HG03521 (cell line): ENCODE data around the gene FAAP100.

Experiments used
- ATAC-seq: cut with Tn5 transposase; IDR thresholded peaks from one replicate; pipeline ENCODE4 v1.9.1; 2021; ENCODE audit warnings: mild to moderate bottlenecking, moderate library complexity; ENCODE audit not compliant: unreplicated experiment

The FAAP100 gene

DNA sequence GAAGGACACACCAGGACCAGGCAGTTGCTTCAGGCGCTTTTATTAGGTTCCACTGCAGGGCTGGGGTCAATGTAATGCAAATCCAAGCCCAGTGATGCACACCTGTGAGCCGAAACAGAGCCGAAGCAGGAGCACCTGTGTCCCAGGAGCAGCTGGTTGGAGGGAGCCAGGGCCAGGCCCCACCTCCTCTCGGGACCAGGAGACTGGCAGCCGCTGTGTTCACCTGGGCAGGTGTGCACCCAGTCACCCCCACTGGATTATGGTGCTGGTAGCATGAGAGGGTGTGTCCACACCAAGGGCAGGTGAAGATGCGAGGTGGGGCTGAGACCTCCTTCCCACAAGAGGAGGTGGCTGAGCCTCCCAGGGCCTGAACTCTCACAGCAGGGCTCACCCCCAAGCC, 4.7 kb upstream of the FAAP100 start:
- ATAC-seq = no peak

DNA sequence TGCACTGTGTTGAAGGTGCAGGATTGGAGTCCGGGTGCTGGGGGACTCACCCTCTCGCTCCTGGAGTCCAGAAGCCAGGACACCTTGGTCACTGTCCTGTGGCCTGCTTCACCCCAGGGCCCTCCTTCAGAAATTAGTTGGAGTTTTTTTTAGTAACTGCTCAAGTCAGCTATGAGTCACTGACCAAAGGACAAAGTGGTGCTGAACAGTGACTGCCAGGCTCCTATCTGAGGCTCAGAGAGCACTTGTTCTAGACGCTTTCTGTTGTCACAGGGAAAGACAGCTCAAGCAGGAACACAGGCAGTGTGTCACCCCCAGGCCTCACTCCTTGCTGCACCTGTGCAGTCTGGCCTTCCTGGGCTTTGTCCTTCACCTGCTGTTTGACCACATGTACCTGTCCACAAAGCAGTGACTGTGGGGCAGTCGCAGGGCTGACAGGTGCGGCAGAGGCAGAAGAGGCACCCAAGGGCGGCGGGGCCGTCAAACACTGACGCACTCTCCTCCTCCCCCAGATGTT, 4.1 kb upstream of the FAAP100 start:
- ATAC-seq = no peak

DNA sequence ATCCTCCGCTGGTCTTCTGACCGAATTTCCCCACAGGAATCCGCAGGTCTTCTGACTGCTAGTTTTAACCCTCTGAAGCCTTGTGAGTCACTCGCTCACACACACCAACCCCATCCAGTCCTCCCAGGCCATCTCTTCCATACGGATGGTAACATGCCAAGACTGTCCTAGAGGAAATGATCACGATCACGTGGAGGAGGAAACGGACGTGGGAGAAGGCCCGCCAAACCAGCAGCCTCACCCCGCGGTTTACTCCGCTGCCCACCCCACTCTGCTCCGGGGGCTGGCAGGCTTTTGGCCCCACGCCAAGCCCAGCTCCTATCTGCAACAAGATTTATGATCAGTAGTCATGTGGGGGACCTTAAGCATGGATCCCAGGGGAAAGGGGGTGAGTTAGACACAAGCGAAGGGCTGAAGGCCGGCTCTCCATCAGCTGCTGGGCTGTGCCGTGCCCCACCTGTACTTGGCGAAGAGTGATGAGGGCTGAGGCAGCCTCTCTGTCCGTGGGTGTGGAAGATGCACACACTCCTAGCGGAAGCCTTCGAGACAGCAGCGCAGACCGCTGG, 1.5 kb upstream of the FAAP100 start:
- no peak for ATAC-seq

DNA sequence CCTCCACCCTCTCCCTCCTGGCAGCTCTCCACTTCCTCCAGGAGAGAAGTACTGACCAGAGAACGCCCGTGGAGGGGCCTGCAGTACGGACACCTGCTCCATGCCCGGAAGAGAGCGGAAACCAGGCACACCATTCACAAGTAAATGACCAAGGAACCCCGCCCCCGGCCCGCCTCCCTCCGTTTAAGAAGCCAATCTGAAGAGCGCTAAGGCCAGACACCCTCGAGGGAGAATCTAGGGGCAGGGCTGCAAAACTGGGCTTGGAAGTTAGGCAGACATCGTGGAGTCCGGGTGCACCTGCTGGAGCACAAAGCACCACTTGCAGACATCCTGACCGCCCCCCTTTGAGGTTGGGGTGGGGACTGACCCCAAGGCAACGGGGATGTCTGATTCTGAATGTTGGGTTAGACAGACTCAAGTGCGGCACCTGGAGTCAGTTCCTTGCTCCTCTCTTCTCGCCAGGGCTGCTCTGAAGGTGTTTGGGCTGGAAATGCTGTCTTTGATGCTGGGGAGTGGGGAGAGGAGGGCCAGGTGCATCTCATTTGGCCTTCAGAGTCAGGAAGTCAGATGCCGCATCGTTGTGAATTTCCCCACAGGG, 964 bp upstream of the FAAP100 start:
- no peak for ATAC-seq

DNA sequence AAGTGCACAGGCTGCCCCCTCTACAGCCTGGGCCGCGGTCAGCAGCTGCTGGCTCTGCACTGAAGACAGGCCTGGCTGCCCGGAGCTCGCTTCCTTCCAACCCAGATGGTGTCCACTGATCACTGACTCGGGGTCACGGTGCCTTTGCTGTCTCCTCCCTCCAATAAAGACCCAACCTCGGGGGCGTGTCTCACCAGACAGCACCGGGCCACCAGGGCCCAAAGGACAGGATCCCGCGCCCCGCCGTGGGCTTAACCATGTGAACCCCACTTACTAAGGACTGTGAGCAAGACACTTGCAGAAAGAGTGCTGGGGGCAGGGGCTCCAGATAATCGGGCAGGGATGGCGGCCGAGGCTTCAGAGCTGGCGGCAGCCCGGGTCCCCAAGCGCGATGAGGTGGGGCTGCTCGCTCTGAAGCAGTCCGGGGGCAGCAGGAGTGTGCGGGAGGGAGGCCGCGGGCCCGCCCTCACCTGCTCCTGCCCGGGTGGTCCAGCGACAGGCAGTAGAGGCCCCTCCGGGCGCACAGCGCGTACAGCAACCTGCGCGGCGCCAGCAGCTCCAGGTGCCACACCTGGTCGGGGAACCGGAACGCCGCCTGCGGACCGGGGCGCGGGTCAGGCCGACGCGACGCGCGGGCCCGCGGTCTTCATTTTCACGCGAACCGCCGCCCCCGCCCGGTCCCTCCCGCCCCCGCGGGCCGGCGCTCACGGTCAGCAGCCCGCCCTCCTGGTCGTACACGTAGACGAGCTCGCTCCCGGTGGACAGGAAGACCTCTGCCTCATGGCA, 502 bp downstream of the FAAP100 start:
- ATAC-seq = no peak

DNA sequence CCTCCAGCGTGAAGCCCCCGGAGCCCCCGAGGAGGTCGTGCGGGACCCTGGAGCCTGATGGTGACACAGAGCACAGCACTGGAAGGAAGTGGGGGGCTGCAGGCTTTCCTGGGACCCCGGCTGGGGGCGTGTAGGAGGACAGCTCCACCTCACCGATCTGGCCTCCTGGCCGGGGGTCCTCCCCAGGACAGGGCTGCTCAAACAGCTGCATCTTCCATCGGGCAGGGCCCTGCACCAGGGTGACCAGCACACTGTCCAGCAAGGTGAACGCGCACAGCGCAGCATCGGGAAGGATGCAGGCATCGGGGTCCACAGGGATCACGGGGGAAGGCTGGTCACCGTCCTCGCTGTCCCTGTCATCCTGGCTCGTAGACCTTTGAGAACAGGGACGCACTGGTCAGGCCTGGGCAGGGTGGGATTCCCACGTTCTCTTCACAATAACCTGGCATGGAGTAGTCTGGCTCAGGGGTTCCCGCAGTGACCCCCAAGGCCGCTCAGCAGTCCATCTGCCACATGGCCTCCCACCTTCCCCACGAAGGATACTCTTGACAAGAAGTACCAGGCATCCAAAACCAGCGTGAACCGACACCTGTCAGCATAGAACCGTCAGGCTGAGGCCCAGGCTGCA, 1.2 kb downstream of the FAAP100 start:
- ATAC-seq = no peak

DNA sequence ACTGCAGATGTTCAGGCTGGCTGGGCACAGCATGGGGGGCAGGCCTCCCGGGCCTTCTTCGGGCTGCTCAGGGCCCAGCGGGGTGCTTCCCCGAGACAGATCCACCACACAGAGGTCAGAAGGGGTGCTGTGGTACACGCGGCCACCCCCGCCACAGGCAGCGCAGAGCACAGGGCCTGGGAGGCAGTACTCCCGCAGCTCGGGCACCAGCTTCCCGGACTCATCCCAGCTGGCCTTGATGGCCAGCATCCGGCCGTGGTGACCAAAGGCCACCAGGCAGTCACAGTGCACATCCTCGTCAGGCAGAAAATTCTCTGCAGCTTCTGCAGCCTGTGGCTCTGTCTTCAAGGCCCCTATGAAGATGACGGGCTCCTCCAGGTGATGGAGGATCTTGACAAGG, 1.9 kb downstream of the FAAP100 start:
- no peak for ATAC-seq

DNA sequence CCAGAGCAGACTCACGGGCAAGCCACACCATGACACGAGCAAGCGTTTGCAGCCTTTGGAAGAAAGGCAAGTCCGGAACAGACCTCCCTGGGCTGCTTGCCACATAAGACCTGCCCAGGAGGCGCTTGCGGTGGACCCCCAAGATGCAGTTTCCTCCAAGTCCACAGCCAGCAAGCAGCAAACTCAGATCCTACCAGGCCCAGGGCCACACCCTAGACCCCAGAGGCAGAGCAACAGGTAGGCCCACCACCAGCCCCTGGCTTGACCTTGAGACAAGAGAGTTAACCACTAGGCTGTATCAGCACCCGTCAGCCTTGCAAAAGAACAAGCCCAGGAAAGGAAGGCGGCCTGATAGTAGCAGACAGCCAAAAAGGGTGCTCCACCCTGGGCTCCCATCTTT, 2.3 kb downstream of the FAAP100 start:
- no peak for ATAC-seq

DNA sequence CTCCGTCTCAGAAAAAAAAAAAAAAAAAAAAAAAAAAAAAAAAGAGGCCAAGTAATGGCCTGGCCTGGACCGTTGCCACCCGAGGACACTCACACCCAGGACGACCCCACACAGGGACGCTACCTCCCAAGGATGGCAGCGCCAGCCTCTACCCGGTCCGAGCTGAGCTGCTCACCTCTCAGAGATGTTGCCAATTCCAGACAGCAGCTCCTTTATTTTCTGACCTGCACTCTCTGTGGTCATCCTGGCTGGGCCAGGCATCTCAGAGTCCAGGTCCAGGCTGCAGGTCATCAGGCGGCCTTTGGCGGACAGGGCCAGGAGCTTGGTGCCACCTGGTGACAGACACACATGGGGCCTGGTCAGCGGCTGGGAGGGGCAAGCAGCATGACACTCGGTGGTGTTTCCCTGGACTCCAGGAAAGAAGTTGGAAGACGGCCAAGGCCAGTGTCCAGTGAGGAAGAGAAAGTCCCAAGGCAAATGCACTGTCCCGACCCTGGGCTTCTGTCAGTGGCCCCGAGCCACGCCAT, 3.1 kb downstream of the FAAP100 start:
- no peak for ATAC-seq

DNA sequence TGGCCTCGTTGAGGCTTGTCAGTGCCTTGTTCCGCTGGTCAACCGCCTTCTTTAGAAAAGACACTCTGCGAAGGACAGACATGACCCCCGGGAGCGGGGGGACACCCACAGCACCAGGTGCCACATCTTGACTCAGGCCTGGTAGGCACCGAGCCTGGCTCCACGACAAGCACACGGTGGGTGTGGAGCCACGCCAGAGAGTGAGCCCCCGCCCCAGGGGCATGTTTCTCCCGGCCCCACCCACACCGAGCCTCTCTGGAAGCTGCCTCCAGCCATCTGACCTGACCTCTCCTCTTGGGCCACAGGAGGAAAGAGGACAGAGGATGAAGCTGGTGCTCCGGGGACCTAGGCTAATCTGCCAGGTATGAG, 4.6 kb downstream of the FAAP100 start:
- no peak for ATAC-seq

DNA sequence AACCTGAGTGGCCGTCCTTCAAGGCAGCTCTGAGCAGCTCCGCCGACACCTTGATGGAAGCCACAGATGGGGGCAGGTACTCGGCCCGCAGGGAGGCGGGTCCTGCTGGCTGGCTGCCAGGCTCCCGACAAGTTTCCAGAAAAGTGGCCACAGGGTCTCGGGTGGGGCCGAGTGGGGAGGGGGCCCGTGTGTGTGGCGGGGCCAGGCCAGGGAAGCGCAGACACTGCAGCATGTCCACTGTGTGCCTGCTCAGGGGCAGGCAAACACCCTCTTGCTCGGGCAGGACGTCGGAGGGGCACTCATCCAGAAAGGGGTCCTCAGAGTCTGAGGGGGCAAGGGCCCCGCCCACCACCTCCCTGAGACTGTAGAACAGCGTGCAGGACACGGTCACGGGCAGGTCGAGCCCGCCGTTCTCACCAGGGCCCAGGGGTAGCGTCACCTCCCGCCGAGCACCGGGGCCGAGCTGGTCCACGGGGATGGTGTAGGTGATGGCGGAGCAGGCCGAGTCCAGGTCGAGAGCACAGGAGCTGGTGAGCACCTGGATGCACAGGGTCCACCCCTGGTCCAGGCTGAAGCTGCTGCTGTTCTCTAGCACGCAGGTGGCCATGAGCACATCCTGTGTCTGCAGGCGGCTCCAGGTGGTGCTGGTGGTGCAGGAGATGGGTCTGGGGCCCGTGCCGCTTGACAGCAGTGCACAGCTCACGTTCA, 5.1 kb downstream of the FAAP100 start:
- no peak for ATAC-seq

DNA sequence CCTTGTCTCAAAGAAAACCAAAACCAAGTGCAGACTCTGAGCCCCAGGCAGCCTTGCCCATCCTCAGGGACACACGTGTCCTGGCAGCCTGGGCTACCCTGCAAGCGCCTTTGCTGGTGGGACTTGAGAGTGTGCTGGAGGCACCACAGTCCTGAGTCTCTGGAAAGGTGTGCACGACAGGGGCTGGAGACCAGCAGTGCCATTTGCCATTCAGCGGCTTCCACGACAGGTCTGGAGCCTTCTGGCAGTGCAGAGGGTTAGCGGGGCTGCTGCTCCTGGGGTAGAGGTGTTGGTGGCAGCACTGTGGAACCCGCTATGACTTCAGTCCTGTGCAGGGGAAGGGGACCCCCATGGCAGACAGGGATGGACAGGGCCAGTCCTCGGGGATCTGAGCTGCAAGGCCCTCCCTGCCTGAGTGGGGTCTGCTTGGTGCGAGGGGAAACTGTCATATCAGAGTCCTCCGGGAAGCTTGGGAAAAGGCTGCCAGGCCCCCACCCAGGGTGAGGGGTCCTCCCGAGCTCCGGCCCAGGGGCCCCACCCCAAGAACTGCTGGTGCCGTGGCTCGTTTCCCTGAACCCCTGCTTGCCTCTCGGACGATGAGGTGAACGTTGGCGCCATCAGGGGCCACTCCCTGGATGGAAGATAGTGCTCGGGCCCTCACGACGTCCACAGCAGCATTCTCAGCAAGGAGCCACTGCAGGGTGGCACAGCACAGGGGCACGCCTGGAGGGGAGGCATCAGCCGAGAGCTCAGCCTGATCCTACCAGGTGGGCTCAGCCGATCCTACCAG, 6.8 kb downstream of the FAAP100 start:
- no peak for ATAC-seq

DNA sequence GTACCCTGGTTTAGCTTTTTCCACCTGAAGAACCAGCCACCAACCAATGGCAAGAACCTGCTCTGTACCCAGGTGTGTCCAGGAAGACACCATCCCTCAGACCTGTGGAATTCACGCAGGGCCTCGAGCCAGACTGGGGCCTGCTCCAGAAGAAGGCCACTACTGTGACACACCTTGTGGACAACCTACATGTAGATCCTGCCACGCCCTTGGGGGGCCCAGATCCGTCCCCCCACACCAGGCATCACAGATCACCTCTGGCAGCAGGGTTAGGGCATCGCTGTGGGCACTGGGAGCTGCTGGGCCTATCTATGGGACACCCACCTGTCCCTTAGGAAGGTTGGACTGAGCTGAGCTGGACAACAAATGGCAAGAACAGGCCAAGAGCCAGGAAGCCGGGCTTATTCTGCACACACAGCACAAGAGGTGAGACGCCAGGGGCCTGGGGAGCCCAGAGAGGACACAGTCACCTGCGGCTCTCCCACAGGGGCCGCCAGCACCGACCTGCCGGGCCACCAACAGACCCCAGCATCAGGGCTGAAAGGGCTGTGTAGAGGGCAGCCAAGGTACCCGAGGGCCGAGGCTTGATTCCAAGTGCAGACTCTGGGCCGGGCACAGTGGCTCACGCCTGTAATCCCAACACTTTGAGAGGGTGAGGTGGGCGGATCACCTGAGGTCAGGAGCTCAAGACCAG, 7.7 kb downstream of the FAAP100 start:
- ATAC-seq = no peak

DNA sequence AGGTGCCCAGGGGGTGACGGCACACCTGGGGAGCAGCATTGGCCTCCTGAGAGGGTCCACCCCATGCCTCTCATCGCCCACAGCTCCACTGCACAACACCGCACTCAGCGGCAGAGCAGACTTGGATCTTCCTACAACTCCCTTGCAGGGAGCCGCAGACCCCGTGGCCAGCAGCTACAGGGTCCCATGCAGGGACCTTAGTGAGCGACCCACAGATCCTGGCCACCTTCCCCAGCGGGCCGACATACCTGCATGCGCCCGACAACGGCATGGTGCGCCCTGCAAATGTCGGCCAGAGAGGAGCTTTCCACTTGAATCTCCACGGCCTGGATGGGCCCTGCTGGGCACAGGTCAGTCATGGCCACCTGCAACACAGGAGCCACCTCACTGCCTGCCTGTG, 8.4 kb downstream of the FAAP100 start:
- no peak for ATAC-seq

DNA sequence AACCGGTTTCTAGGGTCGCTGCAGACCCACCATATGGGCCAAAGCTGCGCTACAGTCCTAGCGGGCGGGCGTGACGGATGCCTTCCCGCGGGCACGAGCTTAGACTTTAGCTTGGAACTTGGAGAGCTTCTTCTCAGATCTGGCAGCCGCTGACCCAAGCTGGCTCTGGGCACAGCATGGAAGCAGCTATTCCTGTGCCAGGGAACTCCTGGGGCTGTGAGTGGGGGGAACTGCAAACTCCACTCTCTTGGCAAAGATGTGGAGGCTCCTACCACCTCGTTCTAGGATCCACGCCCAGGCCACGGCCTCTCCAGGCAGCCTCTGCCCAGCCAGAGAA, 8.8 kb downstream of the FAAP100 start:
- ATAC-seq = no peak

DNA sequence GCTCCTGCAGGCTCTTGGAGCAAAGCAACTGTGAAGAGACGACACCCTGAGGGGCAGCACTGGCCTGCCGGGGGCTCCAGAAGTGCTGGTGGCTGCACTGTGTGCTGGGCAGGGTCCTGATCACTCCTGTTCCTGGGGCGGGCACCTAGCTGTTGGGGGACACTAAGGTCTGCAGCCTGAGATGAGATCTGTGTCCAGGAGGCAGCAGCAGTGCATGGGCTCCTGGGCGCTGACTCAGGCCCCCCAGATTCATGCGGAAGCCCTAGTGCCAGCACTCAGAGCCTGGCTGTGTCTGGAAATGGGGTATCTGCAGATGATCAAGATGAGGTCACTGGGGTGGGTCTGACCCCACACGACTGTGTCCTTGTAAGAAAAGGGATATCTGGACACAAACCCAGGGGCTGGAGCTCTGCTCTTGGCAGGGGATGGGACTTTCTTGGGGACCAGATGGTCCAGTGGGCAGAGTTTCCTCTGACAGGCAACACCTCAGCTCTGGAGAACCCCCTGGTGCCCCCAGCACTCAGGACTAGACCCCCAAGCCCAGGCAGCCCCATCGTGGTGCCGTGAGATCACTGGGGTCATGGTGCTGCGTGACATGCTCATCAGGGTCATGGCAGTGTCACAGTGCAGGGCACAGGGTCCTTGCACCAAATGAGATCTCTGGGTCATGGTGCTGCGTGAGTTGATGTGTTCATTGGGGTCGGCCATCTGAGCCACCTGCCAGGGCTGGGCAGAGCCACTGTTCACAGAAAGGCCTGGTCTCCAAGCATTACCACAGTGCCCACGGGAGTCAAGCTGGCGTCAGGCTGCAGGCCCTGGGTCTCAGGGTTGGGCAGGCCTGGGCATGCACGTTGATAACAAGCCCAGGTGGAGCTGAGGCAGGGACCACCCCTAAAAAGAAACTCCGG, 9.5 kb downstream of the FAAP100 start:
- no peak for ATAC-seq

DNA sequence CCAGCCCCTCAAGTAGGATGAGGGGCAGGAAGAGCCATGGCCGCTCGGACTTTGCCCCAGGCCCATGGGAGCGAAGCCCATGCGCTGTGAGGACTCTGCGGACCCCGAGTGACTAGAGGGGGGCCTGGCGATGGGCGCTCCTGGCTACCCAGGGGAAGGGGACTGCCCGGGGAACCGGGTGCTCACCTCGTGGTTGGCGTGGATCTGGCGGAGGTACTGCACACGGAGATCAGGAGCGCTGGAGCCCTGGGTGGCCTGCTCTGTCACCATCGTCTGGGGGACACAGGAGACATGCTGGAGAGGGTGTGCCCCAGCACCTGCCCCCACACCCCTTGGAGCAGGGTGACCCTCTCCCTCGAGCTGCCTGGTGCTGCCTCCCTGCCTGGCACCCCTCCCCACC, 11.0 kb downstream of the FAAP100 start:
- ATAC-seq = no peak

DNA sequence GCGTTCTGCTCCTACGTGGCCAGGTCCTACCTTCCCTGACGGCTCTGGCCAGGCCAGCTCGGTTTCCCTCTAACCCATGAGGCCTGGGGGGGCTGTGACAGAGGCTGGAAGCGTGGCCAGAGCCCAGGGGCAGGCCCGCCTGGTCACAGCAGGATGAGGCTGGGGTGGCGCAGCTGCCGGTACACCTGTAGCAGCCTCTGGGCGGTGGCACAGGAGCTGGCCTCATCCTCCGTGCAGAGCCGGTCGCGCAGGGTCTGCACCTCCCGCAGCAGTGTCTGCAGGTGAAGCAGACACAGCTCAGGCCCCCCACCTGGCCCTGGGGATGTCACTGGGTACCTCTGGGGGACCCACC, 11.5 kb downstream of the FAAP100 start:
- ATAC-seq = no peak
